Measurements from ENCODE around the gene AQP12A. TPM values are rescaled to one million over a fixed set of nuclear protein-coding genes. Genes with fewer than 3 reads are reported as not detected.
"Not testable (repeated sequence)": the region's sequence is repeated elsewhere in the genome, so short reads cannot be mapped to it uniquely, and the experiment has no call there.

The AQP12A gene
- total RNA-seq, 4 donors from 2014 or later, result not detected

- DNase-seq (ENCODE audit: low spot score); ATAC-seq (ENCODE audit: low FRiP score): not testable (repeated sequence)
Observed at GRCh38 chr2:240682431-240683224, 9.0 kb upstream of the AQP12A start, which contains the start of gene AQP12B. TSS of gene AQP12B (minus strand) at chr2:240682885. CDS start at chr2:240682837, 48 bp downstream.

GRCh38 chr2:240683329-240683979 is 8.2 kb upstream of the AQP12A start:
- not testable (repeated sequence) for DNase-seq (ENCODE audit: low spot score); ATAC-seq (ENCODE audit: low FRiP score)

- not testable (repeated sequence) for DNase-seq (ENCODE audit: low spot score); ATAC-seq (ENCODE audit: low FRiP score)
Observed at GRCh38 chr2:240683980-240684728, 7.5 kb upstream of the AQP12A start.

GRCh38 chr2:240685771-240686371 is 5.8 kb upstream of the AQP12A start:
- DNase-seq (ENCODE audit: low spot score), result no peak
- no peak for TF ChIP-seq CTCF (IDR thresholded peaks at IDR 0.05)
- no peak for ATAC-seq (ENCODE audit: low FRiP score)

- DNase-seq (ENCODE audit: low spot score), result no peak
- TF ChIP-seq CTCF (IDR thresholded peaks at IDR 0.05), result no peak
- ATAC-seq (ENCODE audit: low FRiP score), result no peak
Observed at GRCh38 chr2:240686460-240686859, 5.2 kb upstream of the AQP12A start.

GRCh38 chr2:240687045-240687740 is 4.5 kb upstream of the AQP12A start:
- ATAC-seq (ENCODE audit: low FRiP score) (no peak), DNase-seq (ENCODE audit: low spot score) (no peak)
- no peak for TF ChIP-seq CTCF (IDR thresholded peaks at IDR 0.05)

- TF ChIP-seq CTCF (IDR thresholded peaks at IDR 0.05), result no peak
- no peak for DNase-seq (ENCODE audit: low spot score)
- ATAC-seq (ENCODE audit: low FRiP score), result no peak
Observed at GRCh38 chr2:240687741-240688552, 3.7 kb upstream of the AQP12A start.
